GM12864 (cell line): ENCODE measurements around the gene KIAA1614.
"Not testable (repeated sequence)": the region's sequence is repeated elsewhere in the genome, so short reads cannot be mapped to it uniquely, and the experiment has no call there.

Experiments used
- DNase-seq: peaks from one replicate; pipeline ENCODE4 v3.0.0-alpha.2; 2011; ENCODE audit warnings: low read depth
- H3K4me3 ChIP-seq: 2 replicates; pipeline ENCODE4 v1.5.1; 2011; ENCODE audit warnings: mild to moderate bottlenecking, low read depth, low read length, control low read depth
- TF ChIP-seq, protein P1 (sequence below): IDR thresholded peaks from 2 replicates; pipeline ENCODE4 v1.5.1; 2011; ENCODE audit warnings: low read depth, mild to moderate bottlenecking, moderate library complexity, low read length, control low read depth, inconsistent platforms; ENCODE audit errors: missing control alignments

KIAA1614 gene

DNA sequence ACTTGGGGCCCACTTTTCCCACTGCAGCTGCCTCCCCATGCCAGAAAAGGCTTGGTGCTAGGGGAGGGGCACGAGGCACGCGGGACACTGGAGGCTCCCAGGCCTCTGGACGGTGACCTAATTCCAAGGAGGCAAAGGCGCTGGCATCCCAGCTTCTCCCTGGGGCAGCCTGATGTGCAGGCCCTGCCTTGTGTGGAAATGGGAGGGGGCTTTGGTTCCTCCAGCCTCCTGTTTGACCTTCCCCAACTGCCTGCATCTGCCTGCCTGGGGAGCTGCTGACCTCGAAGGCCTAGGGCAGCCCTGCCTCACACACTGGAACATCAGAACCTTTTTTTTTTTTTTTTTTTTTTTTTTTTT lies 39.9 kb downstream of the KIAA1614 start:
- H3K4me3 ChIP-seq, result no peak overlapping the region
- DNase-seq, result no peak
- TF ChIP-seq, protein P1, sequence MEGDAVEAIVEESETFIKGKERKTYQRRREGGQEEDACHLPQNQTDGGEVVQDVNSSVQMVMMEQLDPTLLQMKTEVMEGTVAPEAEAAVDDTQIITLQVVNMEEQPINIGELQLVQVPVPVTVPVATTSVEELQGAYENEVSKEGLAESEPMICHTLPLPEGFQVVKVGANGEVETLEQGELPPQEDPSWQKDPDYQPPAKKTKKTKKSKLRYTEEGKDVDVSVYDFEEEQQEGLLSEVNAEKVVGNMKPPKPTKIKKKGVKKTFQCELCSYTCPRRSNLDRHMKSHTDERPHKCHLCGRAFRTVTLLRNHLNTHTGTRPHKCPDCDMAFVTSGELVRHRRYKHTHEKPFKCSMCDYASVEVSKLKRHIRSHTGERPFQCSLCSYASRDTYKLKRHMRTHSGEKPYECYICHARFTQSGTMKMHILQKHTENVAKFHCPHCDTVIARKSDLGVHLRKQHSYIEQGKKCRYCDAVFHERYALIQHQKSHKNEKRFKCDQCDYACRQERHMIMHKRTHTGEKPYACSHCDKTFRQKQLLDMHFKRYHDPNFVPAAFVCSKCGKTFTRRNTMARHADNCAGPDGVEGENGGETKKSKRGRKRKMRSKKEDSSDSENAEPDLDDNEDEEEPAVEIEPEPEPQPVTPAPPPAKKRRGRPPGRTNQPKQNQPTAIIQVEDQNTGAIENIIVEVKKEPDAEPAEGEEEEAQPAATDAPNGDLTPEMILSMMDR, result no peak

DNA sequence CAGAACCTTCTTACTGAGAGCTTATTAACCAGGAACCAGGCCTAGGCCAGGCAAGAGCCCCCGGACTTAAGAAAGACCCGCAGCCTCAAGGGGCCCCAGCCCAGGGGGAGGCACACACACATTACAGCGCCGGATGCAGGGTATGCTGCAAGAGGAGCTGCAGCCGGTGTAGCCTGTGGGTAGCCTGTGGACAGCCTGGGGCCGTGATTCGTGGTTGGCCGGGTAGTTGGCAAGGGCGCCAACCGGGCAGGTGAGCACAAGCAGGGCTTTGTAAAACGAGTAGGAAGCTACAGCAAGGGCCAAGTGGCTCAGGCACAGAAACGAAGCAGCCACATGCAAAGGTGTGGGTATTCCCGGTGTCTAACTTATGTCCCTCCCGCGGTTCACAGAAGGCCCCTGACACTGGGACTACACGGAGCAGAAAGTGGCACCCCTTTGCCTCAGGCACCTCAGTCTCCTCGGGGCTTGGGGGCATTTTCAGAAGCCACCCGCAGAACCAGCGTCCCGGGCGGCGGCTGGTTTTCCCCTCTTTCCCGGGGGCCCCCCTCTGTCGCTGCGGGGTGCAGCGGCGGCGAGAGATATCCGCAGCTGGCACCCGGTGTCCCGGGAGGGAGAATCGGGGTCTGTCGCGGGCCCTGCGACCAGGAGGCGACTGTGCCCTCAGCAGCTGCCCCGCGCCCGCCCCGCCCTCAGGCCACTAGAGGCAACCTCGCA lies 40.8 kb downstream of the KIAA1614 start:
- DNase-seq, result no peak
- peak overlapping the region; percentile 63 for H3K4me3 ChIP-seq
- TF ChIP-seq, protein P1, result no peak

DNA sequence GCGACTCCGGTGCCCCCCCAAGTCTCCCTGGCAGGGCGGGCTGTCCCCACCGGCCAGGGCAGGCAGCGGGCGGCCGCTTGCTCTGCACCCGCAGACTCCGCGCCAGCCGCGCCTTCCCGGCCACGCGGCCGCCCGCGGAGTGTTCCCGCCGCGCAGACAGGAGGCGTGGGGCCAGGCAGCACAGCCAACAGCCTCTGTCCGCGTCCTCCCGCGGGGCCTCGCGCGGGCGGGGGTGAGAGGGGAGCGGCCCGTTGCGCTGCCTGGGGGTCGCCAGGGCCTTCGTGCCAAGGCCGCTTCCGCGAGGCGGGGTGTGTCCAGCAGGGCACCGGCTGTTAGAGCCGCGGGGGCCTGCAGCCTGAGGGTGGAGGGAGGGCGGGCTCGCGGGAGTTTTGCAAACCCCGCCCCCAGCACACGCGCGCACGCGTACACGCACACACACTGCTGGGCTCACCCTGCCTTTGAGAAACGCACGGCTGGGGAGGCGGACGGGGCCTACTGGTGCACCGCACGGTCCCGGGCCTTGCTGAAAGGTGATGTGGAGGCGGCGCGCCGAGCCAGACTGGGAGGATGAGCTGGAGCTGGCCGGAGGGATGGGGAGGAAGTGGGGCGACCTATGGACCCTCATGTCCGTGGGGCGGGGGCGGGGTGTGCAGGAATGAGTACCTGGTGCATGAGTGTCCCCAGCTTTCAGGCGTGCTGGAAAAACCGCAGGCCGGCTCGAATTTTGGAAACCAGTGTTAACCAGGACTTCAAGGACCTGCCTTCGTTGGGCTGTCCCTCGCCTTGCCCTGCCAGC lies 41.5 kb downstream of the KIAA1614 start:
- H3K4me3 ChIP-seq, result peak overlapping the region; percentile 63
- TF ChIP-seq, protein P1, result no peak
- peak; percentile 38 for DNase-seq

DNA sequence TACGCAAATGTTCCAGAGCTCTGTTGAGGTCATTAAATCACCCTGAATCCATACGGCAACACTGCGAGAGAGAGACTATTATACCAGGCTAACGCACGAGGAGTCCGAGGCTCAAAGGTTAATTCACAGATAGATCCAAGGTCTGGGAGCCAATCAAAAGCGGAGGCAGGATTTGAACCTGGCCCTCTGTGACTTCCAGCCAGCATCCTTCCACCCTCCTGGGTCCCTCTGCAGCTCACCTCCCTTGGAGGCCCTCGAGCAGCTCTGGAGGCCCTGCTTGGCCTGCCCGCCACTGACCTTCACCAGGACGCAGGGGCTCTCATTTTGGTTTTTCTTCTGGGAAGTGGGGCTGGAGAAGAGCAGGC lies 42.1 kb downstream of the KIAA1614 start:
- H3K4me3 ChIP-seq, result no peak overlapping the region
- no peak for DNase-seq
- TF ChIP-seq, protein P1, result no peak

DNA sequence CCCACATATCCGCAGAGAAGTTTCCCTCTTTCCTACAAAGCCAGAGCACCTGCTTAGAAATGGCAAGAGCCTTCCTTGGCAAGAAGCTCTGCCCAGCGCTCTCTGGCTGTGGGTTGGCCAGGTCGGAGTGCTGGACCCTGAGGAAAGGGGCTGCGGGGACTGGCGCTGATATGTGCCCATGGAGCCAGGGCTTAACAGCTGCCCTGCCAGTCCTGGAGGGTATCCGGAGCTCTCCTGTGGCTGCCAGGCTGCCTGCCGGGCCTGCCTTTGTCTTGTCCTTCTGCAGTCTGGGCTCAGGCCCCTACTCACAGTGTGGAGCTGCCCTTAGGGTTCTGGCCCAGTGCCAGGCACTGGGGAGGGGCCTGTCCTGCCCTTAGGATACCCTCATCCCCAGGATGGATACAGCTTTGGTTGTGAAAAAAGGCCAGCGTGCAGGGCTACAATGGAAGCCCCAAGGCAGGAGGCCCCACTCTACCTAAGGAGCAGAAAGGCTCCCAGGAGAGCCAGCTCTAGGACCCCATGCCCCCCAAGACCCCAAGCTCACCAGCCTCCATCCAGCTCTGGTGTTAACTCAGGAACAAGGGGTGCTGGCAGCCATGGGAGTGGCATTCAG lies 43.4 kb downstream of the KIAA1614 start:
- TF ChIP-seq, protein P1, result no peak
- H3K4me3 ChIP-seq, result no peak overlapping the region
- no peak for DNase-seq

DNA sequence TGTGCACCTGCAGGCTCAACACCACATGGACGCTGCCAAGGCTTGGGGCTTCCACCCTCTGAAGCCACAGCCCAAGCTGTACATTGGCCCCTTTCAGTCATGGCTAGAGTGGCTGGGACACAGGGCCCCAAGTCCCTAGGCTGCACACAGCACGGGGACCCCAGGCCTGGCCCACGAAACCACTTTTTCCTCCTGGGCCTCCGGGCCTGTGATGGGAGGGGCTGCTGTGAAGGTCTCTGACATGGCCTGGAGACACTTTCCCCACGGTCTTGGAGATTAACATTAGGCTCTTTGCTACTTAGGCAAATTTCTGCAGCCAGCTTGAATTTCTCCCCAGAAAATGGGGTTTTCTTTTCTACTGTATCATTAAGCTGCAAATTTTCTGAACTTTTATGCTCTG lies 46.9 kb downstream of the KIAA1614 start:
- H3K4me3 ChIP-seq, result not testable (repeated sequence)

DNA sequence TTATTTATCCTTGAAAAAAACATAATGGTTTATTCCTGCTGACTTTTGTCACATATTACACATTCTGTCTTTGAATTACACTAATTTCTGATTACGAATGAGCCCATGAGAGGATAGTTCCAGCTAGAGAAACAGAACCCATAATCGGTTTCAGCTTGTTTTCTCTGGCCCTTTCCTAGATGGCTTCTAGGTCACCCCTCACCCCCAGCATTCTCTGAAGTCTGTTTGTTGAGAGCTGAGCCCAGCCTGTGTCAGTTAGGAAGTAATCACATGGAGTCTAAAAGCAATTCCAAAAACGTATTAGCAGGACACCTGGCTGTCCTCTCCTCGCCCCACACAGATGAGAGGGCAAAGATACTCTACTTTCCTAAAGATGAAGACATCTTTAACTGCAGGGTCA lies 48.9 kb downstream of the KIAA1614 start:
- DNase-seq, result no peak
- TF ChIP-seq, protein P1, result no peak
- no peak overlapping the region for H3K4me3 ChIP-seq

More for the DNA sequence above, 46.9 kb downstream of the KIAA1614 start:
- not testable (repeated sequence) for DNase-seq
